ENCODE results near the gene BCAT1.

- TF ChIP-seq CTCF (IDR thresholded peaks at IDR 0.05) = no peak
- TF ChIP-seq EZH2 (IDR thresholded peaks at IDR 0.05; ENCODE audit: borderline replicate concordance, insufficient read depth, low read depth, low read length, poor library complexity, severe bottlenecking) = no peak
These were observed 176.1 kb downstream of the BCAT1 start for GRCh38 chr12:24772813-24773212.

All from B cell (primary cell).